Measurements from ENCODE around the gene BRCA2. TPM values are rescaled to one million over a fixed set of nuclear protein-coding genes. Genes with fewer than 3 reads are reported as not detected.

The BRCA2 gene
- total and polyA plus RNA-seq, 2 donors (not counting 1 experiment from before 2014, with no cell fraction given) = 1.2 to 6.0 TPM

DNA sequence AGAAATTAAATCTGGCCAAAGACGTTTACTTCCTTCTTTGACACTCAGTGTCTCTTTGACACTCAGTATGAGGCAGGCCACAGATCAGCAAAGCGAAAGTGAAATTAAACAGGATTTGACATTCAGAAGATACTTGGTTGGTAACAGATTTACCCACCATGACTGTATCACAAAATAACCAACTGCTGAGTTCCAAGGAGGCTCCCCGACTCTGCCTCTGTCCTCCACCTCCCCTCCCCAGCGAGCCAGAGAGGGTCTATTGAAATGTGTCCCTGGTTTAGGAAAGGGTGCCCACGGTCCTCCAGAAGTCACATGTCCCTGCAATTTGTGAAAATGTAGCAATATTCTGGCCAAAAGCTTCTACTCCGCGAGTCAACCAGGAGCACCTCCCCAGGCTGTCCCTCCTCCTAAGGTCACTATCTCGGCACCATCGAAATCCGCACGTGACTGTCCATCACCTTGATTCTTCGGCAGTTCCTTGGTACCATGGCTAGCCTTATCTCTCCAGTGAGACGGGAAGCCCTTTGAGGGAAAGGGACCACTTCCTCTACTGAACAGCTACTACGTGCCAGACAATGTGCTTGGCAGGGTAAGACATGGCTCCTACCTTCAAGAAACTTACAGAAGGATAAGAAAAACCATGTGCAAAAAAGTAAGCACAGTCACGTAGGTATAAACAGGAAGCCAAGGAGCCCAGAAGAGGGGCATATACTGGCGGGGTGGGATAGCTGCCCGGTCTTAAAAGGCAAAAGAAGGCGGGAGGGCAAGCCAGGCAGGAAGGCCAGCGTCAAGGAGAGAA lies 111.1 kb downstream of the BRCA2 start:
- Histone ChIP-seq H3K4me3 (ENCODE audit: control extremely low read depth in 1 of 5, extremely low read depth in 1 of 5, insufficient read depth in 1 of 5, low read depth in 2 of 5, low read length in 4 of 5) (peak overlapping the region; percentile 73 to 93 (median 80)), H3K36me3 (replicated peaks in 1 of 2; ENCODE audit: control extremely low read depth in 1 of 2, control insufficient read depth in 1 of 2, extremely low read depth in 1 of 2, insufficient read depth in 2 of 2, low read length in 1 of 2) (peaks cover 1 to 21% of the 10 kb centered on the region in 2 experiments), H2AFZ (ENCODE audit: insufficient read depth, low read depth, low read length, poor library complexity, severe bottlenecking) (peak overlapping the region; percentile 81), H3K27ac (ENCODE audit: low read length in 2 of 2) (peak overlapping the region; percentile 95 to 98), H4K20me1 (ENCODE audit: control insufficient read depth, insufficient read depth, low read length, poor library complexity, severe bottlenecking) (peaks cover 34% of the 10 kb centered on the region), H3K9me3 (ENCODE audit: control extremely low read depth in 1 of 3, control insufficient read depth in 2 of 3, insufficient read depth in 1 of 3, low read length in 2 of 3) (no peaks in the 10 kb centered on the region), H3K4me1 (ENCODE audit: control insufficient read depth in 2 of 2, insufficient read depth in 2 of 2, low read length in 2 of 2) (peaks cover 28 to 49% of the 10 kb centered on the region in 2 donors), H3K9ac (ENCODE audit: low read length) (peak overlapping the region; percentile 93), H3K27me3 (replicated peaks in 1 of 4; ENCODE audit: control extremely low read depth in 1 of 4, control insufficient read depth in 3 of 4, insufficient read depth in 4 of 4, low read length in 3 of 4) (no peaks in the 10 kb centered on the region), H3K4me2 (replicated peaks; ENCODE audit: low read depth, low read length, poor library complexity, severe bottlenecking) (peak overlapping the region; percentile 96), H3K79me2 (ENCODE audit: control insufficient read depth, insufficient read depth, low read length) (peaks cover 63% of the 10 kb centered on the region)
- Mint-ChIP-seq H3K27me3 (no peaks in the 10 kb centered on the region), H3K4me3 (peak overlapping the region; percentile 88), H3K27ac (peak overlapping the region; percentile 94), H3K9me3 (ENCODE audit: insufficient read depth) (no peaks in the 10 kb centered on the region), H3K4me1 (peaks cover 53% of the 10 kb centered on the region)
- 37% methylated on average over 14 of the region's 19 CpGs for WGBS (ENCODE audit: insufficient coverage)
- ATAC-seq (ENCODE audit: low read depth) (peak; percentile 34), DNase-seq (peak; percentile 85)
- intact Hi-C loops (cut with micrococcal nuclease) = loop anchor here (1.0 to 5.0 kb wide), 3 partner anchors 111 to 1809 kb away; partner anchors contain the start of genes BRCA2, N4BP2L2, USPL1 and ZAR1L
- POLR2A ChIA-PET = interaction anchor here (2.0 to 2.5 kb wide), 2 partner anchors 111 to 112 kb away, joined by 6 to 25 read pairs; partner anchors contain the start of genes BRCA2, N4BP2L2 and ZAR1L
- no peak for TF ChIP-seq EZH2 (IDR thresholded peaks at IDR 0.05; ENCODE audit: borderline replicate concordance, insufficient read depth, low read depth, low read length, poor library complexity, severe bottlenecking)
- TF ChIP-seq, protein P1, sequence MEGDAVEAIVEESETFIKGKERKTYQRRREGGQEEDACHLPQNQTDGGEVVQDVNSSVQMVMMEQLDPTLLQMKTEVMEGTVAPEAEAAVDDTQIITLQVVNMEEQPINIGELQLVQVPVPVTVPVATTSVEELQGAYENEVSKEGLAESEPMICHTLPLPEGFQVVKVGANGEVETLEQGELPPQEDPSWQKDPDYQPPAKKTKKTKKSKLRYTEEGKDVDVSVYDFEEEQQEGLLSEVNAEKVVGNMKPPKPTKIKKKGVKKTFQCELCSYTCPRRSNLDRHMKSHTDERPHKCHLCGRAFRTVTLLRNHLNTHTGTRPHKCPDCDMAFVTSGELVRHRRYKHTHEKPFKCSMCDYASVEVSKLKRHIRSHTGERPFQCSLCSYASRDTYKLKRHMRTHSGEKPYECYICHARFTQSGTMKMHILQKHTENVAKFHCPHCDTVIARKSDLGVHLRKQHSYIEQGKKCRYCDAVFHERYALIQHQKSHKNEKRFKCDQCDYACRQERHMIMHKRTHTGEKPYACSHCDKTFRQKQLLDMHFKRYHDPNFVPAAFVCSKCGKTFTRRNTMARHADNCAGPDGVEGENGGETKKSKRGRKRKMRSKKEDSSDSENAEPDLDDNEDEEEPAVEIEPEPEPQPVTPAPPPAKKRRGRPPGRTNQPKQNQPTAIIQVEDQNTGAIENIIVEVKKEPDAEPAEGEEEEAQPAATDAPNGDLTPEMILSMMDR (IDR thresholded peaks at IDR 0.05) = no peak
- CTCF ChIA-PET = interaction anchor here (0.7 to 3.9 kb wide), 4 partner anchors 16 to 225 kb away, joined by 3 to 14 read pairs (median 8); partner anchors contain the start of genes BRCA2 and ZAR1L

All from B cell (primary cell).